CD4-positive, alpha-beta T cell treated with Interleukin-1 beta for 1 hour (primary cell): ENCODE data around the gene ZMYM1.
"Not testable (repeated sequence)": the region's sequence is repeated elsewhere in the genome, so short reads cannot be mapped to it uniquely, and the experiment has no call there.

ENCODE experiments used
- DNase-seq, 2 donors: peaks; one replicate each; pipeline ENCODE4 v3.0.0-alpha.2; 2020 to 2022

Gene ZMYM1

DNA sequence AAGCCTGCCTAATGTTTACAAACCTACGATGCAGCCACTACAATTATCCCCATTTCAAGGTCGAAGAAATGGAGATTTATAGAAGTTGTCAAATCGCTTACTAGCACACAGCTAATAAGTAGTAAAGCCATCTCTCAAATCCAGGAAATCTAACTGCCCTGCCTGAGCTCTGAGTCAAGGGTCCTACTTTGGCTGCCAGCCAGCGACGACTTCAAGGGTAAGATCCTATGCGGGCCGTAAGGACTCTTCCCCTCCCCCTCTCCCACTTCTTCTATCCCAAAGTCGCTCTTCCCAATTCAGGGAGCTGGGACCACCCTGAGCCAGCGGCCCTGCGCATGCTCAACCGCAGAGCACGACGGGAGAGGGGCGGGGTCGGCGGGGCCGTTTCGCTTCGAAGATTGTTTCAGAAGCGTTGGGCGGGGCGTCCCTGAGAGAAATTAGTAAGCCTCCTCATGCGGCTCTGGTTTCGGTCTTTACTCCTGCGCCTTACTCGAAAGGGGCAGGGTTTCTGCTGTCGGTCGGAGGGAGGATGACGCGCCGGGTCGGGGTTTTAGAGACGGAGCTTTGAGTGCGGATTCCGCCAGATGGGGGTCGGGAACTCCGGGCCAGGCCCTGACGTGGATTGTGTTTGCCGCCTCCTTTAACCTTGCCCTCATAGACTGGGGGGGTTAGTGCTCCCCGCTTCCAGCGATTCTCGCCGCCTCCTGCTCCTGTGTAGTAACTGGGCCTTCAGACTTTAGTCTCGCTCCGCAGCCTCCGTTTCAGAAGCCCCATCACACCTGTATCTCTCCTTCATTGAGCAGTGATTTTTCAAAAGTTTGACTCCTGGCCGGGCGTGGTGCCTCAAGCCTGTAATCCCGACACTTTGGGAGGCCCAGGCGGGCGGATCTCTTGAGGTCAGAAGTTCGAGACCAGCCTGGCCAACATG lies at the start of gene ZMYM1:
Gene ZMYM1, plus strand, starts transcription at position 383 of the 928 bp plus-strand sequence. CDS start 14,603 bp downstream, outside the sequence.
- DNase-seq: peak; percentile 80 to 81

DNA sequence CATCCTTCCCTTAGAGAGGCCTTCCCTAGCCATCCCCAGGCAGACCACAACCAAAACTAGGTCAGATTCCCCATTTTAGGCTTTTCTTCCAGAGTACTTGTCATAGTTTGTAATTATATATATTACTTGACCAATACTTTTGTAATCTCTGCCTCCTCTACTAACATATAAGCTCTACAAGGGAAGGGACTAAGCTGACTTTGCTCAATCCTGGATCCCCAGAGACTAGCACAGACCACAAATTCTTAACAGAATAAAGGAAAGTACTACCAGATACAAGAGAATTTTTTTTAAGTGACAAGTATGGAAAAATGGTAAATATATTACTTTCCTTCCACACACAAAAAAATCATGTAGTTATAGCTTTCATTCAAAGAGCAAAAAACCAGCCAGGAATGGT lies 49.4 kb upstream of the ZMYM1 start:
- no peak for DNase-seq

DNA sequence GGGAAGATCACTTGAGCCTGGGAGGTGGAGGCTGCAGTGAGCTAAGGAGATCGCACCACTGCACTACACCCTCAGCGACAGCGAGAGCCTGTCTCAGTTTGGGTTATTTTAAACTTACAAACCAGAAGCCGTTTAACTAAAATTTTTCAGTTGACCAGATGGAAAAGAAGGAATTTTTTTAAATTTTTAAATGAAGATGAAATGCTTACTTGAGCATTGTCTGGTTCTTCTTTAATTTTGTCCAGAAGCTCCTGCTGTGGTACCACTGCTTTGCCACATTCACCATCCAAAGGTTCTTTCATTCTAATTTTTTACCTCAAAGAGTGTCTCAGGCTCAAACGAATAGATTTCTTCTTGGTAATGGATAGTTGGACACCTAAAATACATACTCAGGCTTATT lies 48.8 kb upstream of the ZMYM1 start:
- DNase-seq: no peak

DNA sequence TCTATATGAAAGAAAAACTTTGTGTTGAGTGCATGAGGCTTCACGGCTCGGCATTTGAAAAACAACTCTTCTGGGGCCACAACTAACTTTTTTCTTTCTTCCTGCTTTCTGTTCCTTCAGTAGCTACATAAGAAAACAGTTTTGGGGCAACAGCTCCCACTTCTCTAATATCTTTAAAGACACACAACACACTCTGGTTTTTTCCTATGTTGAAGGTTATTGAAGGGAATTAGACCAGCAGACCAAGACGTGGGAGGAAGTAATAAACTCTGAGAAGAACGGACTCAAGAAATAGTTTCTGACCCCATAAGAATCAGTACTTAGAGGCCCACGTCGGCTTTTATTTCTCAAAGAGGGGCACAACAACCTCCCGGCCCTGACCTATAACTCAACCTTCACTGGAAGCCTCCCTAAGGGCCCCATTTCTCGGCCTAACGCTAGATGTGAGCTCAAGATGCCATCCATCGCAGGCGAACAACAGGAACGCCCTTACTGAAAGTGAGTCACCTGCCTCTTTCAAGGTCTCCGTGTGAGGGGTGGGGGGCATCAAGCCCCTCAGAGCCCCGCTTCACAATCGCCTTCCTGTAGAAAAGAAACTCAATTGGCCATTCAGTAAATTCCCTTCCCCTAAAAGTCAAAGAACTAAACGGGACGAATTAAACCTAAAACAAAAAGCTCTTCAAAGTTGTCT lies 48.3 kb upstream of the ZMYM1 start:
- DNase-seq: peak; percentile 29 to 31

DNA sequence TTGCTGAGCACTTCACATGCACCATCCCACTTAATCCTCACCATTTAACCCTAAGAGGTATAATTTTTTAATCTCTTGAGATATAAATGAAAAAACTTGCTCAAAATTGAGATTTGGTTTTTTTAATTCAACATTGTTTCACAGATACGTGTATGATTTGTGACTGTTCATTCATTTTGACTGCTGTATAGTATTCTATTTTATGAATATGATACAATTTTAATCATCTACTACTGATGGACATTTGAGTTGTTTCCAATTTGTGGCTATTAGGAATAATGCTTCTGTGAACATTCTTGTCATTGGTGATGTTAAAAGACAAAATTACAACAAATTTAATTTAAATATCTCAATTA lies 46.8 kb upstream of the ZMYM1 start:
- no peak for DNase-seq

DNA sequence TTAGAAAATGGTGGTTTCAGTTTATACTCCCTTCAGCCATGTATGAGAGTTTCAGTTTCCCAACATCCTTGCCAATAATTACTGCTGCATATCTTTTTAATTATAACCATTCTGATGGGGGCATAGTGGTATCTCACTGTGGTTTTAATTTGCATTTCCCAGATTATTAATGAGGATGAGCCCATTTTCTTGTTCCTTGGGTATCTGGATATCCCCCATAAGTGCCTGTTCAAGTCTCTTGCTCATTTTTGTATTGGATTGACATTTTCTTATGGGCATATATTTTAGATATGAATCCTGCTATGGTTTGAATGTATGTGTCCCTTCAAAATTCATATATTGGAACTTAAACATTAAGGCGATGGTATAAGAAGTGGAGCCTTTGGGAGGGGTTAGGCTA lies 45.8 kb upstream of the ZMYM1 start:
- no peak for DNase-seq

DNA sequence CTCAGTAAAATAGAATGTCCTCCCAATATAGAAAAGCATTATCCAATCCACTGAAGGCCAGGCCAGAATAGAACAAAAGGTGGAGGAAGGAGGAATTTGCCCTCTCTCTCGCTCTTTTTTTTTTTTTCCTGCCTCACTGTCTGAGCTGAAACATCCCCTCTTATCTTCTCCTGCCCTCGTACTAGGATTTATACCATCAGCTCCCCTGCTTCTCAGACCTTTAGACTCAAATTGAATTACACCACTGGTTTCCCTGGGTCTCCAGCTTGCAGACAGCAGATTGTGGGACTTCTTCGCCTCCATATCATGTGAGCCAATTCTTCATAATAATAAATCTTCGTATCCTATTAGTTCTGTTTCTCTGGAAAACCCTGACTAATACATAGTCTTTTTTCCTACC lies 42.6 kb upstream of the ZMYM1 start:
- no peak for DNase-seq

DNA sequence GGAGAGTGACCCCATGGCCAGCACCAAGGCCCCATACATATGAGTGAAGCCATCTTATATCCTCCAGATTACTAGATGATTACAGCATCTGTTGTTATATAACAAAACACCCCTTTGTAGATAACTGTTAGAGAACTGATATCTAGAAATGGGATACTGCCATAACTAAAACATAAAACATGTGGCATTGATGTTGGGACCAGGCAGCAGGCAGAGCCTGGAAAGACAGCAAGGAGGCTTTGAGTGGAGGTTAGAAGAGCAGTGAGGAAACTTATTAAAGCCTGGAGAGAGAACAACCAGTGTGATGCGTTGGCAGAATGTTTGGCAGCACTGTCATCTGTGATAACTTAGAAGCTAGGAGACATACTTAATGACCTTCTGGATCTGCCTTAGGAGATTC lies 42.0 kb upstream of the ZMYM1 start:
- DNase-seq: no peak

DNA sequence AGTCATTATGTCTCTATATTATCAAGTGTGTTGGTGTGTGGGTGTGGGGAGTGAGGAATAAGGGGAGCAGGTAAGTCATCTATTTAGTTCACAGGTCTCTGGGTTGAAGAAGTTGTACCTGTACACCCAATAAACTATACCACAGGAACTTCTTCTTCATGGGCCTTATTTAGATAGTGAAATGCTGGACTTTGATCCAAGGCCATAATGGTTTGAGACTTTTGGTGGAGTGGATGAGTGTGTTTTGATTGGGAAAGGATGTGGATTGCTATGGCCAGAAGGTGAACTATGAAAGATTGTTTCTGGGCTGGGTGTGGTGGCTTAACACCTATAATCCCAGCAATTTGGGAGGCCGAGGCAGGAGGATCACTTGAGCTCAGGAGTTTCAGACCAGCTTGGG lies 40.5 kb upstream of the ZMYM1 start:
- no peak for DNase-seq

DNA sequence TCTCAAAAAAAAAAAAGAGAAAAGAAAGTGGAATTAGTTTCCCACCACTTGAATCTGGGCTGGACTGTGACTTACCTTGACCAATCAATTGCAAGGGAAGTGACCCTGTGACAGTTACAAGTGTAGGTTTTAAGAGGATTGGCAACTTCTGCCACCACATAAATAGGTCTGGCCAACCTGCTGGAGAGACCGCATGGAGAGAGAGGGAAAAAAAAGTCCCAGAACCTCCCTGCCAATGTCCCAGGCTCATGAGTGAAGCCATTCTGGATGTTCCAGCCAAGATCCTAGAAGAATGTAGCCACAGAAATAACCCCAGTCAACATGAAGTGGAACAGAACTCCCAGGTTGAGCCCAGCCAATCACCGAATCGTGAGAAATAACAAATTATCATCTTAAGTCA lies 35.7 kb upstream of the ZMYM1 start:
- DNase-seq: no peak

DNA sequence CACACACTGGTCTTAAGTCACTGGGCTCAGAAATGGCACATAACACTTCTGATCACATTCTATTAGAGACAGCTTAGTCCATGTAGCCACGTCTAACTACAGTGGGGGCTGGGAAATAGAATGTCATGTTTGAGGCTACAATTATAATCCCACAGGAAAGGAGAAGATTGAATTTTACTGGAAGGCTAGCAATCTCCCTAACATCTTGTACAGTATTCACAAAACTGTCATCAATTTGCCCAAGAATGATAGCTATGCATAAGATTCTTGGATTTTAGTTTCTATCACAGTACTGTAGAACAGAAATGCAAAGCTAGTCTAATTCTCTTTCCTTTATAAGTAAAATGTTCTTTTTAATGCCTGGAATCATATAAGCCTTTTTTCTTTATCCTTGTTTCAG lies 34.8 kb upstream of the ZMYM1 start:
- no peak for DNase-seq

DNA sequence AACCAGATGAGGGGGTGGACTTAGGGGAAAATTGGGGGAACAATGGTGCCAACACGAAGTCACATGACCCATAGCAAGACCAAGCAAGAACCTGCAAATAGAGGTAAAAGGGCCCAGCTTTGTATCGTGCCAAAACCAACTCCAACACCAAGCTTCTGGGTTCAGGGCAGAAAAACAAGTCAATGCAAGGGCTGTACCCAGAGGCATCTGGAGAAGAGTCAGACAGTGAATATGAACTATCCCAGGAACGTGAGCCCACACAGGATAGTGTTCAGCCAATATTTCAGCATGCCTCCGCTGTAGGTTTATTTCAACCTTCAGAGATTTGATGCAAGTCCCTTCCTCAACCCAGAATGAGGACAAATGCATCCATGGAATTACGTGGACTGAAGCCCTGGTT lies 32.5 kb upstream of the ZMYM1 start:
- DNase-seq: no peak

DNA sequence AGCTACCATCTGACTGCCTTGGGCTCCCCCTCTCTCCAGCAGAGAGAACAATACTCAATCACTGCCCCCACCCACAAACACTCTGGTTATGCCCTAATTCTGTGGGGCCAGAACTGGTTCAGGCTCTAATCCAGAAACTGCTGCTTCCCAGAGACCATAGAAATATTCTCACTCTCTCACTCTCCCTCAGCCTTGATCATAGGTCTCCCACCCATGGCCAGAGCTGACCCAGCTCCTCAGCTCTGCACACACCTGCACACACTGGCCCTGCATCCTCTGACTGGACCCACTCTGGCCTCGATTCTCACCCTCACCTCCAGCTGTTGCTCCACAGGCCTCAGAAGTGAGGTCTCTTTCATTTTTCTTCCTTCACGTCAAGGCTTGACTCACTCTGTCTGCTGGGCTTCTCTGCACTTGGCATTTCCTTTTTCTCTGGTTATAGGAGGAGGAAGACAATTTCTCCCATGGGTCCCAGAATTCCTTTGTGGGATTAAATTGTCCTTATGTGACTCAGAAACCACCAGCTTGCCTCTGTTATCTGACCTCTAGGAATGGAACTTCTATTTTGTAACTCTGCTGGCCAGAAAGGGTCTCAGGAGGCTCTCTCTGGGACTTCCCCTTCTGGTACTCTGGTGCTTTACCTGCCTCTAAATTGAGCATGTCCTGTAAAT lies 31.9 kb upstream of the ZMYM1 start:
- DNase-seq: no peak

DNA sequence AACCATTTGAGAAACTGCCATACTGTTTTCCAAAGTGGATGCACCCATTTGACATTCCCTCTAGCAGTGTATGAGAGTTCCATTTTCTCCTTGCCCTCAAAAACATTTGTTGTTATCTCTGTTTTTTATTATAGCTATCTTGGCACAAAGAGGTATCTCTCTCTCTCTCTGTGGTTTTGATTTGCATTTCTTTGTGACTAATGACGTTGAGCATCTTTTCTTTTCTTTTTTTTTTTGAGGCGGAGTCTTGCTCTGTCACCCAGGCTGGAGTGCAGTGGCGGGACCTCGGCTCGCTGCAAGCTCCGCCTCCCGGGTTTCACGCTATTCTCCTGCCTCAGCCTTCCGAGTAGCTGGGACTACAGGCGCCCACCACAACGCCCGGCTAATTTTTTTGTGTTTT lies 30.1 kb upstream of the ZMYM1 start:
- no peak for DNase-seq

DNA sequence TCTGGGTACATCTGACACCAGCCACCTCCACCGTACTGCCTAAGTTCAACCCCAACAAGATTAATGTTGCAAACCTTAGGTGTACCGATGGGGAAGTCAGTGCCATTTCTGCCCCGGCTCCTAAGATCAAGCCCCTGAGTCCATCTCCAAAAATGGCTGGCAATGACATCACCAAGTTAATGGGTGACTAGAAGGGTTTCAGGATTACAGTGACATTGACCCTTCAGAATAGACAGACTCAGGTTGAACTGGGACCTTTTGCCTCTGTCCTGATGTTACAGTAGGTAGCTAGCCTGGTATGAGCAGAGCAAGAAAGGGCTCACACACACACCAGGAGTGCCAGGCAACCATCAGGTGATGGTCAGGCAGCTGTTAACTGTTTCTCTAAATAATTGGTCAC lies 25.8 kb upstream of the ZMYM1 start:
- no peak for DNase-seq

DNA sequence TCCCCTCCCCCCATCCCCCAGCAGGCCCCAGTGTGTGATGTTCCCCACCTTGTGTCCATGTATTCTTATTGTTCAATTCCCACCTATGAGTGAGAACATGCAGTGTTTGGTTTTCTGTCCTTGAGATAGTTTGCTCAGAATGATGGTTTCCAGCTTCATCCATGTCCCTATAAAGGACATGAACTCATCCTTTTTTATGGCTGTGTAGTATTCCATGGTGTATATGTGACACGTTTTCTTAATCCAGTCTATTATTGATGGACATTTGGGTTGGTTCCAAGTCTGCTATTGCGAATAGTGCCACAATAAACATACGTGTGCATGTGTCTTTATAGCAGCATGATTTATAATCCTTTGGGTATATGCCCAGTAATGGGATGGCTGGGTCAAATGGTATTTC lies 24.9 kb upstream of the ZMYM1 start:
- not testable (repeated sequence) for DNase-seq

DNA sequence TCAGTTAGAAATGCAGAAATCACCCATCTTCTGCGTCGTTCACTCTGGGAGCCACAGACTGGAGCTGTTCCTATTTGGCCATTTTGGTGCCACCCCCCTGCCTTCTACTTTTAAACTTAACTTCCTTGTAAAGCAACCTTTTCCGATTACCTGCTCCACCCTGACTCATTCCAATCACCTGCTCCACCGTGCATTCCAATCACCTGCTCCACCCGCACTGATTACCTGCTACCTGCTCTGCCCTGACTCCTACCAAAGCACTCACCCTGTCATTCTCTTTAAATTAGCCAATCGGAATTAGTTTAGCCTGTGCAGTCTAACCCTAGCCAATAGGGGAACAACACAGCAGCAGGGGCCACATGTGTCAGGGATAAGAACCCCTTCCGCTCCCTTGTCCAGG lies 20.9 kb upstream of the ZMYM1 start:
- DNase-seq: not testable (repeated sequence)

DNA sequence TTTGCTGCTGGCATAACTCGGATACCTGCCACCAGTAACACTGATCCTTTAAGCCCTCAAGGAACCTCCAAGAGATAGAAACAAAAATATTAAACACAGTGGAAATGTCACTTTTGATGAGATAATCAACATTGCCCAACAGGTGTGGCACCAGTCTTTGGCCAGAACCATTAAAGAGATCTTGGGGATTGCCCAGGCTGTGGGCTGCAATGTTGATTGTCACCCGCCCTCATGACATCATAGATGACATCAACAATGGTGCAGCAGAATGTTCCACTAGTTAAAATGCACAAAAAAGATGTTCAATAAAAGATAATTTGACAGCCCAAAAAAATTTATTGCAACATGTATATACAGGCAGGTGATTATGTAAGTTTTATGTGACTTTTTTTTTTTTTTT lies 20.2 kb upstream of the ZMYM1 start:
- no peak for DNase-seq

DNA sequence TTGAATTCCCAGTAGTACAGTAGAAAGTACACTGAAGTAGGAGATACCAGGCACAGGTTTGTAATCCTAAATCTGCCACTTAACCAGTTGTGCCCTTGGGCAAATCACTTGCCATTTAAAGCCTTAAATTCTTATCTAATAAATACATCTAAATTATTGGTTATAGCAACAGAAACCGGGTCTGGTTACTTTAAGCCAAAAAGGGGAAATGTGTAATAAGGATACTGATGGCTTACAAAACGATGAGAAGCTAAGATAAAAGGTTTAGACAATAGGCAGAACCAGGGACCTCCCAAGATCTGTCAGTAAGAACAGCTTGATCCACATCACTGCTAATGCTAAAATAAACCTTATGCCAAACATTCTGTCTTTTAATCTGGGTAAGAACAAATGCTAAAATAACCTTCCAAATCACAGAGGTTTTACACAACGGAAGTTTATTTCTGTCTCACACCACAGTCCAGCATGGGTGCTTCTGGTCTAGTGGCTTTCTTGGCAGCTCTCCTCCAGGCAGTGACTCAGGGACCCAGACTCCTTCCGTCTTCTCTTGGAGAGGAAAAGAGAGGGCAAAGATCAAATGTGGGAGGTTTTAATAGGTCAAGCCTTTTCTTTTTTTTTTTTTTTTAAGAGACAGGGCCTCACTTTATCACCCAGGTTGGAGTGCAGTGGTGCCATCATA lies 16.5 kb upstream of the ZMYM1 start:
- no peak for DNase-seq

DNA sequence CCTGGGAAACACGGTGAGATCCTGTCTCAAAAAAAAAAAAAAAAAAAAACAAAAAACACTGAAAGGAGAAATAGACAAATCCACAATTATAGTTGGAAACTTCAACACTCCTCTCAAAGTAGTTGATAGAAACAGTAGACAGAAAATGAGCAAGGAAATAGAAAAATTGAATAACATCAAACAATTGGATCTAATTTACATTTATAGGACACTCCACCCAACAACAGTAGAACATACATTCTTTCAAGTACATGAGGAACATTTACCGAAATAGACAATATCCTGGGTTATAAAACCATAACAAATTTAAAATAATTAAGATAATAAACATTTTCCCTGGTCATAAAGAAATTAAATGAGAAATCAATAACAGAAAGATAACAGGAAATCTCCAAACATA lies 14.9 kb upstream of the ZMYM1 start:
- no peak for DNase-seq

DNA sequence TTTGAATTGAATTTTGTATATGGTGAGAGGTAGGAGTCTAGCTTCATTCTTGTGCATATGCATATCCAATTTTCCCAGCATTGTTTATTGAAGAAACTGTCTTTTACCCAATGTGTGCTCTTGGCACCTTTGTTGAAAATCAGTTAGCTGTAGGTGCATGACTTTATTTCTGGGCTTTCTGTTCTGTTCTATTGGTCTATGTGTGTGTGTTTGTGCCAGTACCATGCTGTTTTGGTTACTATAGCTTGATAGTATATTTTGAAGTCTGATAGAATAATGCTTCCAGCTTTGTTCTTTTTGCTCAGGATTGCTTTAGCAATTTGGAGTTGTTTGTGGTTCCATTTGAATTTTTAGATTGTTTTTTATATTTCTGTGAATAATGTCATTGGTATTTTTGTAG lies 9.4 kb upstream of the ZMYM1 start:
- DNase-seq: no peak

DNA sequence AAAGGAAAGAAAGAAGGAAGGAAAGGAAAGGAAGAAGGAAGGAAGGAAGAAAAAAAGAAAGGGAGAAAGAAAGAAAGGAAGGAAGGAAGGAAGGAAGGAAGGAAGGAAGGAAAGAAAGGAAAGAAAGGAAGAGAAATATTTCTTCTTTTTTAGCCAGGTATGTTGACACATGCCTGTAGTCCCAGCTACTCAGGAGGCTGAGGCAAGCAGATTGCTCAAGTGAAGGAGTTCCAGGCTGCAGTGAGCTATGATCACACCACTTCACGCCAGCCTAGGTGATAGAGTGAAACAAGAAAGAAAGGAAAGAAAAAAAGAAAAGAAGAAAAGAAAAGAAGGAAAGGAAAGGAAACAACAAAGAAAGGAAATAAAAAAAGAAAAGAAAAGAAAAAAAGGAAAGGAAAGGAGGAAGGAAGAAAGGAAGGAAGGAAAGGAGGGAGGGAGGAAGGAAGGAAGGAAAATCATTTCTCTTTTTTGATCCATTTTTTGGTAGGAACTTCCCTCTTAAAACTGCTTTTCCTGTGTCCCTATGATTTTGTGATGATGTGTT lies 5.8 kb upstream of the ZMYM1 start:
- DNase-seq: no peak

DNA sequence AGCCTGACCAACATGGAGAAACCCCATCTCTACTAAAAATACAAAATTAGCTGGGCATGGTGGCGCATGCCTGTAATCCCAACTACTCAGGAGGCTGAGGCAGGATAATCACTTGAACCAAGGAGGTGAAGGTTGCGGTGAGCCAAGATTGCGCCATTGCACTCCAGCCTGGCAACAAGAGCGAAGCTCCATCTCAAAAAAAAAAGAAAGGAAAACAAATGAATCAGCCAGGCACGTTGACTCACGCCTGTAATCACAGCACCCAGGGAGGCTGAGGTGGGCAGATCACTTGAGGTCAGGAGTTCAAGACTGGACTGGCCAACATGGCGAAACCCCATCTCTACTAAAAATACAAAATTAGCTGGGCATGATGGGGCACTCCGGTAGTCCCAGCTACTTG lies 2.8 kb upstream of the ZMYM1 start:
- DNase-seq: not testable (repeated sequence)
